Adrenal gland (tissue), 5 donors: ENCODE data around the gene USF2.

Experiments
- POLR2A ChIP-seq, 2 donors: fragments of 450-650 bp; IDR thresholded peaks; one replicate each; pipeline ENCODE4 v1.6.1; 2017; ENCODE audit warnings: antibody characterized with exemption in 2 of 2, mild to moderate bottlenecking in 2 of 2, moderate library complexity in 1 of 2
- TF ChIP-seq, protein P1 (sequence below), 6 experiments: fragments of 450-650 bp in 4 of 6; fragments of 200-600 bp in 2 of 6; sonication (generic) in 1 of 6; IDR thresholded peaks; 1 replicate in 5 of 6; 2 replicates in 1 of 6; pipeline versions ENCODE4 v1.5.1 to v1.8.0; 2016 to 2021; ENCODE audit warnings: antibody characterized with exemption in 6 of 6, mild to moderate bottlenecking in 2 of 6, moderate library complexity in 1 of 6
- donor health status: DM: no; HTN: no; CAD: no.

GRCh38 chr19:35253316-35254286, 15.2 kb upstream of the USF2 start:
- TF ChIP-seq, protein P1, sequence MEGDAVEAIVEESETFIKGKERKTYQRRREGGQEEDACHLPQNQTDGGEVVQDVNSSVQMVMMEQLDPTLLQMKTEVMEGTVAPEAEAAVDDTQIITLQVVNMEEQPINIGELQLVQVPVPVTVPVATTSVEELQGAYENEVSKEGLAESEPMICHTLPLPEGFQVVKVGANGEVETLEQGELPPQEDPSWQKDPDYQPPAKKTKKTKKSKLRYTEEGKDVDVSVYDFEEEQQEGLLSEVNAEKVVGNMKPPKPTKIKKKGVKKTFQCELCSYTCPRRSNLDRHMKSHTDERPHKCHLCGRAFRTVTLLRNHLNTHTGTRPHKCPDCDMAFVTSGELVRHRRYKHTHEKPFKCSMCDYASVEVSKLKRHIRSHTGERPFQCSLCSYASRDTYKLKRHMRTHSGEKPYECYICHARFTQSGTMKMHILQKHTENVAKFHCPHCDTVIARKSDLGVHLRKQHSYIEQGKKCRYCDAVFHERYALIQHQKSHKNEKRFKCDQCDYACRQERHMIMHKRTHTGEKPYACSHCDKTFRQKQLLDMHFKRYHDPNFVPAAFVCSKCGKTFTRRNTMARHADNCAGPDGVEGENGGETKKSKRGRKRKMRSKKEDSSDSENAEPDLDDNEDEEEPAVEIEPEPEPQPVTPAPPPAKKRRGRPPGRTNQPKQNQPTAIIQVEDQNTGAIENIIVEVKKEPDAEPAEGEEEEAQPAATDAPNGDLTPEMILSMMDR (IDR thresholded peaks at IDR 0.05): no peak
- TF ChIP-seq POLR2A (IDR thresholded peaks at IDR 0.05): no peak
